H1 (cell line): Measurements from ENCODE around the gene CST8. TPM values are rescaled to one million over a fixed set of nuclear protein-coding genes. Genes with fewer than 3 reads are reported as not detected.
A peak's percentile ranks its signal among the peaks of the same experiment; 100 is the strongest.

Experiments
- CTCF ChIA-PET: fragments of 300-600 bp; sonication (Branson Sonifier 250); formaldehyde crosslinking; loops from one replicate; lab custom pipeline; 2021; ENCODE audit not compliant: partially characterized antibody; lab: Charles Lee
- POLR2A ChIA-PET: fragments of 300-600 bp; sonication (Branson Sonifier 250); formaldehyde crosslinking; loops from one replicate; lab custom pipeline; 2021; ENCODE audit warnings: inconsistent platforms; ENCODE audit not compliant: partially characterized antibody; lab: Charles Lee
- DNase-seq, 2 experiments: peaks; one replicate each; pipeline versions ENCODE4 v3.0.0 to v3.0.0-alpha.2; 2010 to 2022; ENCODE audit warnings: low spot score in 2 of 2, low read depth in 1 of 2, mixed read lengths in 1 of 2
- FAIRE-seq: peaks from 2 replicates; lab custom pipeline; 2011; peaks lifted over from hg19 to GRCh38; lab: Jason Lieb, UNC
- H2AFZ ChIP-seq: 2 replicates; pipeline ENCODE4 v1.8.1; 2012; ENCODE audit warnings: low read length, inconsistent platforms
- H2AK5ac ChIP-seq: 2 replicates; pipeline ENCODE4 v1.6.1; 2013; ENCODE audit warnings: low read depth, low read length
- H2BK120ac ChIP-seq: replicated peaks from 2 replicates; pipeline ENCODE3; 2013; ENCODE audit warnings: low read depth, low read length, inconsistent platforms
- H2BK12ac ChIP-seq: 2 replicates; pipeline ENCODE4 v1.6.1; 2013; ENCODE audit warnings: low read depth, low read length
- H2BK15ac ChIP-seq: 2 replicates; pipeline ENCODE4 v1.6.1; 2013; ENCODE audit warnings: low read length
- H2BK20ac ChIP-seq: 2 replicates; pipeline ENCODE4 v1.6.1; 2013; ENCODE audit warnings: low read length
- H2BK5ac ChIP-seq: 2 replicates; pipeline ENCODE4 v1.6.1; 2013; ENCODE audit warnings: low read depth, low read length
- H3K14ac ChIP-seq: 2 replicates; pipeline ENCODE4 v1.6.1; 2013; ENCODE audit warnings: inconsistent platforms; ENCODE audit not compliant: insufficient read length
- H3K18ac ChIP-seq: 2 replicates; pipeline ENCODE4 v1.6.1; 2013; ENCODE audit warnings: low read length; ENCODE audit errors: extremely low read depth
- H3K23ac ChIP-seq: 2 replicates; pipeline ENCODE4 v1.6.1; 2013; ENCODE audit warnings: inconsistent platforms; ENCODE audit not compliant: insufficient read length
- H3K23me2 ChIP-seq: 2 replicates; pipeline ENCODE4 v1.6.1; 2013; ENCODE audit warnings: low read depth, low read length
- H3K27ac ChIP-seq: 2 replicates; pipeline ENCODE4 v1.6.1; 2011; ENCODE audit warnings: low read depth, low read length, inconsistent platforms
- H3K27me3 ChIP-seq, 4 experiments: replicated peaks in 1 of 4; 1 replicate in 1 of 4; 2 replicates in 3 of 4; pipeline versions ENCODE4 v1.6.1 to v1.8.1; 2011 to 2013; ENCODE audit warnings: low read length in 3 of 4, mild to moderate bottlenecking in 3 of 4, inconsistent platforms in 2 of 4, mixed read lengths in 2 of 4, moderate library complexity in 1 of 4; ENCODE audit not compliant: control insufficient read depth in 3 of 4, insufficient read depth in 3 of 4; ENCODE audit errors: extremely low read depth in 1 of 4
- H3K36me3 ChIP-seq, 4 experiments: 2 replicates each; pipeline versions ENCODE4 v1.6.1 to v1.8.1; 2011 to 2013; ENCODE audit warnings: mild to moderate bottlenecking in 4 of 4, low read length in 3 of 4, moderate library complexity in 2 of 4, control low read depth in 1 of 4, inconsistent platforms in 1 of 4; ENCODE audit not compliant: insufficient read depth in 4 of 4, control insufficient read depth in 2 of 4
- H3K4ac ChIP-seq: replicated peaks from 2 replicates; pipeline ENCODE3; 2013; ENCODE audit warnings: low read length, low read depth, mixed read lengths, inconsistent platforms; ENCODE audit not compliant: insufficient read length
- H3K4me1 ChIP-seq, 4 experiments: replicated peaks in 1 of 4; 1 replicate in 1 of 4; 2 replicates in 3 of 4; pipeline versions ENCODE4 v1.6.1 to v1.8.1; 2011 to 2013; ENCODE audit warnings: low read length in 3 of 4, inconsistent platforms in 2 of 4, mixed read lengths in 1 of 4; ENCODE audit not compliant: insufficient read depth in 4 of 4, control insufficient read depth in 3 of 4
- H3K4me2 ChIP-seq, 2 experiments: 2 replicates each; pipeline versions ENCODE4 v1.6.1 to v1.8.1; 2011 to 2013; ENCODE audit warnings: low read depth in 2 of 2, low read length in 2 of 2, control low read depth in 1 of 2, inconsistent platforms in 1 of 2, mild to moderate bottlenecking in 1 of 2; ENCODE audit not compliant: insufficient read depth in 1 of 2
- H3K4me3 ChIP-seq, 4 experiments: fragments of 200-600, 300-600 bp in 1 of 4; sonication (generic), shearing (Covaris generic), sonication (Bioruptor Twin) in 1 of 4; 2 replicates each; pipeline versions ENCODE4 v1.5.1 to v1.8.1; 2011 to 2016; ENCODE audit warnings: low read length in 4 of 4, low read depth in 3 of 4, control low read depth in 2 of 4, inconsistent platforms in 2 of 4, mild to moderate bottlenecking in 2 of 4, mixed read lengths in 1 of 4, moderate library complexity in 1 of 4; ENCODE audit not compliant: insufficient read depth in 2 of 4; ENCODE audit errors: extremely low read depth in 1 of 4
- H3K56ac ChIP-seq: replicated peaks from 2 replicates; pipeline ENCODE3; 2013; ENCODE audit warnings: low read depth, mild to moderate bottlenecking, mixed read lengths, low read length, inconsistent platforms; ENCODE audit not compliant: insufficient read length
- H3K79me1 ChIP-seq: 2 replicates; pipeline ENCODE4 v1.6.1; 2013; ENCODE audit warnings: low read depth, low read length, control low read depth
- H3K79me2 ChIP-seq, 2 experiments: 2 replicates each; pipeline versions ENCODE4 v1.6.1 to v1.8.1; 2012 to 2013; ENCODE audit warnings: low read length in 2 of 2, mild to moderate bottlenecking in 2 of 2, inconsistent platforms in 1 of 2; ENCODE audit not compliant: insufficient read depth in 2 of 2, control insufficient read depth in 1 of 2
- H3K9ac ChIP-seq, 4 experiments: replicated peaks in 1 of 4; 1 replicate in 1 of 4; 2 replicates in 3 of 4; pipeline versions ENCODE4 v1.6.1 to v1.8.1; 2011 to 2013; ENCODE audit warnings: low read depth in 3 of 4, low read length in 3 of 4, control low read depth in 2 of 4, mild to moderate bottlenecking in 2 of 4, moderate library complexity in 2 of 4, inconsistent platforms in 1 of 4; ENCODE audit errors: extremely low read depth in 1 of 4
- H3K9me3 ChIP-seq, 2 experiments: 2 replicates each; pipeline versions ENCODE4 v1.6.1 to v1.8.1; 2012 to 2013; ENCODE audit warnings: mild to moderate bottlenecking in 2 of 2, moderate library complexity in 2 of 2, control low read depth in 1 of 2, inconsistent platforms in 1 of 2, low read depth in 1 of 2, low read length in 1 of 2, mixed read lengths in 1 of 2; ENCODE audit not compliant: insufficient read depth in 2 of 2
- H4K20me1 ChIP-seq, 2 experiments: replicated peaks in 1 of 2; 2 replicates each; pipeline versions ENCODE3 to v1.8.1; 2011 to 2013; ENCODE audit warnings: inconsistent platforms in 2 of 2, low read length in 2 of 2, mild to moderate bottlenecking in 1 of 2; ENCODE audit not compliant: insufficient read depth in 2 of 2, control insufficient read depth in 1 of 2
- H4K5ac ChIP-seq: 2 replicates; pipeline ENCODE4 v1.6.1; 2013; ENCODE audit warnings: low read length, low read depth, mixed read lengths, inconsistent platforms; ENCODE audit not compliant: insufficient read length
- H4K8ac ChIP-seq: 2 replicates; pipeline ENCODE4 v1.8.0; 2013; ENCODE audit warnings: mild to moderate bottlenecking, moderate library complexity, low read length, inconsistent platforms; ENCODE audit not compliant: insufficient read depth; ENCODE audit errors: extremely low read depth
- H4K91ac ChIP-seq: replicated peaks from 2 replicates; pipeline ENCODE3; 2013; ENCODE audit warnings: low read length, mixed read lengths, inconsistent platforms; ENCODE audit not compliant: insufficient read length
- CREB1 ChIP-seq: IDR thresholded peaks from 2 replicates; pipeline ENCODE4 v1.6.1; 2012; ENCODE audit warnings: inconsistent platforms
- GABPA ChIP-seq: IDR thresholded peaks from 2 replicates; pipeline ENCODE4 v1.6.1; 2011; ENCODE audit warnings: mild to moderate bottlenecking, low read length, moderate library complexity, borderline replicate concordance; ENCODE audit not compliant: insufficient read depth
- MAX ChIP-seq: IDR thresholded peaks from 2 replicates; pipeline ENCODE4 v1.6.1; 2012; ENCODE audit warnings: inconsistent platforms
- RAD21 ChIP-seq, 2 experiments: IDR thresholded peaks in 1 of 2; conservative IDR thresholded peaks in 1 of 2; 2 replicates each; pipeline ENCODE4 v1.6.1; 2011; ENCODE audit warnings: low read depth in 2 of 2, low read length in 2 of 2, improper control_type of control experiment in 1 of 2, inconsistent platforms in 1 of 2, mild to moderate bottlenecking in 1 of 2, moderate library complexity in 1 of 2
- RXRA ChIP-seq: IDR thresholded peaks from 2 replicates; pipeline ENCODE4 v1.6.1; 2011; ENCODE audit warnings: low read depth, mild to moderate bottlenecking, low read length, moderate library complexity; ENCODE audit not compliant: insufficient read depth
- WGBS, 2 experiments: shearing (Covaris generic) in 1 of 2; methylation state at CpG; one replicate each; pipeline versions ENCODE4 v1.1.6 to v1.1.7; 2013 to 2015; ENCODE audit warnings: low lambda C conversion rate in 2 of 2, mixed read lengths in 2 of 2, inconsistent platforms in 1 of 2, low coverage in 1 of 2, missing lambda C conversion rate in 1 of 2; ENCODE audit not compliant: insufficient replicate concordance in 2 of 2, insufficient coverage in 1 of 2, insufficient read length in 1 of 2; ENCODE audit errors: extremely low coverage in 1 of 2, missing lambda C conversion rate in 1 of 2; 5-methylcytosine and 5-hydroxymethylcytosine counted together
- polyA plus RNA-seq, 7 experiments: library from polyadenylated mRNA; depleted of rRNA in 3 of 7; stranded (reverse) in 5 of 7; unstranded in 2 of 7; fragments of >200 nt in 5 of 7; fragments of 200-250 nt in 2 of 7; gene quantifications; 1 replicate in 5 of 7; 2 replicates in 1 of 7; 4 replicates in 1 of 7; pipeline versions ENCODE4 v1.2.1 to v1.2.3, GENCODE V29; 2011 to 2013; ENCODE audit warnings: missing spikeins in 2 of 7, mixed read lengths in 2 of 7
- total RNA-seq: library from RNA; stranded (reverse); fragmentation: NEBNext Ultra II Directional; extraction: Animal tissue kit (Norgen Biotek cat#: 25700); gene quantifications from 2 replicates; pipeline ENCODE4 v1.2.1, GENCODE V29; 2021

Gene CST8
- total and polyA plus RNA-seq, 2 of the 8 experiments (the other 6 are each of a cell fraction or from before 2014, with no cell fraction given) = not detected

GRCh38 chr20:23451956-23452487 is 38.9 kb upstream of the CST8 start:
- no peak overlapping the region for H3K4ac ChIP-seq
- H3K18ac ChIP-seq = no peak overlapping the region
- FAIRE-seq (no peak), DNase-seq (no peak)
- H4K8ac ChIP-seq = peak overlapping the region; percentile 25; the same call in 1 of the 2 replicates
- H3K23ac ChIP-seq = no peak overlapping the region
- H2BK20ac ChIP-seq = peak overlapping the region; percentile 51; the same call in 1 of the 2 replicates
- H3K14ac ChIP-seq = no peak overlapping the region
- H3K4me3 ChIP-seq = no peak overlapping the region
- H3K27me3 ChIP-seq = peaks cover 0 to 7% (median 0%) of the 10 kb centered on the region in 4 experiments; a peak in 2 of 7 replicates
- H3K9me3 ChIP-seq = 0 out of 4 replicates have a peak, but pooled peaks cover 0 to 5% of the 10 kb centered on the region in 2 experiments
- no peaks in the 10 kb centered on the region; a peak in 1 of 8 replicates for H3K36me3 ChIP-seq
- no peak overlapping the region for H3K9ac ChIP-seq
- no peak overlapping the region for H3K4me2 ChIP-seq
- POLR2A ChIA-PET = no interaction called here
- peak overlapping the region; percentile 15 for H4K91ac ChIP-seq
- H2BK120ac ChIP-seq = no peak overlapping the region
- peaks cover 0 to 3% (median 0%) of the 10 kb centered on the region in 4 experiments; a peak in 2 of 7 replicates for H3K4me1 ChIP-seq
- H3K56ac ChIP-seq = no peak overlapping the region
- H3K23me2 ChIP-seq = peaks cover 10% of the 10 kb centered on the region
- no peak overlapping the region for H3K27ac ChIP-seq
- 91% methylated on average over 10 of the region's 11 CpGs; no CpG with 5 or more reads in 1 of the 2 experiments for WGBS, 2 experiments
- 0 out of 4 replicates have a peak, but pooled peaks cover 0 to 4% of the 10 kb centered on the region in 2 experiments for H3K79me2 ChIP-seq
- peak overlapping the region; percentile 18; the same call in 1 of the 2 replicates for H2BK5ac ChIP-seq
- H2BK12ac ChIP-seq = no peak overlapping the region; the same call in 1 of the 2 replicates
- no peak overlapping the region for H2AFZ ChIP-seq
- H4K20me1 ChIP-seq = peaks cover 0 to 5% of the 10 kb centered on the region in 2 experiments
- no peak overlapping the region for H2AK5ac ChIP-seq
- CTCF ChIA-PET = interaction anchor here (1.1 to 18.9 kb wide), 5 partner anchors 9 to 154 kb away, joined by 3 to 328 read pairs (median 5); partner anchors contain the start of gene CST9
- H4K5ac ChIP-seq = no peak overlapping the region
- H3K79me1 ChIP-seq = no peaks in the 10 kb centered on the region
- no peak overlapping the region; the same call in 1 of the 2 replicates for H2BK15ac ChIP-seq
- TF ChIP-seq CREB1 = no peak
- no peak for TF ChIP-seq RAD21 (IDR thresholded peaks at IDR 0.05 in 1 of 2, conservative IDR thresholded peaks at IDR 0.05 in 1 of 2; ENCODE audit: low read depth in 2 of 2, low read length in 2 of 2)
- no peak for TF ChIP-seq GABPA
- no peak for TF ChIP-seq MAX
- TF ChIP-seq RXRA = no peak
